ENCODE data around the gene ZNF862. TPM values are rescaled to one million over a fixed set of nuclear protein-coding genes. Genes with fewer than 3 reads are reported as not detected.

Gene ZNF862
- total and polyA plus RNA-seq, 2 donors (not counting 1 experiment from before 2014, with no cell fraction given): 24.1 to 33.0 TPM

DNA sequence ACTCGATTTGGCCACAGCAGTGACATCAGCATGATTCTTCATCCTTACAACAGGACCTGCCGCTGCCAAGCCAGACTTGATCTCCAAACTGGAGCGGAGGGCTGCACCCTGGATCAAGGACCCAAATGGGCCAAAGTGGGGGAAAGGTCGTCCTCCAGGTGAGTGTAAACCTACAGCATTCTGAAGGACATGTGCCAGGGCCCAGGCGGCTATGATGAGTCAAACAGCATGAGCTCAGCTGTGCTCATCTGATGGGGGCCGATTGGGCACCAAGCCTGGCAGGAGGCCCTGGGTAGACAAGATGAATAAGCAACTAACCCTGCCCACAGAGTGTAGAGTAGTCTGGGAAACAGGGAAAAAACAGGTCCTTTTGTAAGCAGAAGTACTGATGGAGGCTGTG is 21.2 kb downstream of the ZNF862 start:
- Histone ChIP-seq H3K4me3 (ENCODE audit: control extremely low read depth in 1 of 5, extremely low read depth in 1 of 5, insufficient read depth in 1 of 5, low read depth in 2 of 5, low read length in 4 of 5) (no peak overlapping the region), H4K20me1 (ENCODE audit: control insufficient read depth, insufficient read depth, low read length, poor library complexity, severe bottlenecking) (no peaks in the 10 kb centered on the region), H3K9ac (ENCODE audit: low read length) (no peak overlapping the region), H3K27me3 (replicated peaks in 1 of 4; ENCODE audit: control extremely low read depth in 1 of 4, control insufficient read depth in 3 of 4, insufficient read depth in 4 of 4, low read length in 3 of 4) (no peaks in the 10 kb centered on the region), H3K4me2 (replicated peaks; ENCODE audit: low read depth, low read length, poor library complexity, severe bottlenecking) (no peak overlapping the region), H3K36me3 (replicated peaks in 1 of 2; ENCODE audit: control extremely low read depth in 1 of 2, control insufficient read depth in 1 of 2, extremely low read depth in 1 of 2, insufficient read depth in 2 of 2, low read length in 1 of 2) (peaks cover 0 to 31% of the 10 kb centered on the region in 2 experiments), H3K79me2 (ENCODE audit: control insufficient read depth, insufficient read depth, low read length) (no peaks in the 10 kb centered on the region), H3K27ac (ENCODE audit: low read length in 2 of 2) (no peak overlapping the region), H3K9me3 (ENCODE audit: control extremely low read depth in 1 of 3, control insufficient read depth in 2 of 3, insufficient read depth in 1 of 3, low read length in 2 of 3) (no peaks in the 10 kb centered on the region), H3K4me1 (ENCODE audit: control insufficient read depth in 2 of 2, insufficient read depth in 2 of 2, low read length in 2 of 2) (no peaks in the 10 kb centered on the region), H2AFZ (ENCODE audit: insufficient read depth, low read depth, low read length, poor library complexity, severe bottlenecking) (no peak overlapping the region)
- ChIA-PET POLR2A (no interaction called here), CTCF (no interaction called here)
- ATAC-seq (ENCODE audit: low read depth): no peak
- no peak for DNase-seq
- Mint-ChIP-seq H3K27ac (no peak overlapping the region), H3K4me3 (no peak overlapping the region), H3K4me1 (no peaks in the 10 kb centered on the region), H3K27me3 (no peaks in the 10 kb centered on the region), H3K9me3 (ENCODE audit: insufficient read depth) (no peaks in the 10 kb centered on the region)
- no peak for TF ChIP-seq EZH2 (IDR thresholded peaks at IDR 0.05; ENCODE audit: borderline replicate concordance, insufficient read depth, low read depth, low read length, poor library complexity, severe bottlenecking)
- TF ChIP-seq, protein P1, sequence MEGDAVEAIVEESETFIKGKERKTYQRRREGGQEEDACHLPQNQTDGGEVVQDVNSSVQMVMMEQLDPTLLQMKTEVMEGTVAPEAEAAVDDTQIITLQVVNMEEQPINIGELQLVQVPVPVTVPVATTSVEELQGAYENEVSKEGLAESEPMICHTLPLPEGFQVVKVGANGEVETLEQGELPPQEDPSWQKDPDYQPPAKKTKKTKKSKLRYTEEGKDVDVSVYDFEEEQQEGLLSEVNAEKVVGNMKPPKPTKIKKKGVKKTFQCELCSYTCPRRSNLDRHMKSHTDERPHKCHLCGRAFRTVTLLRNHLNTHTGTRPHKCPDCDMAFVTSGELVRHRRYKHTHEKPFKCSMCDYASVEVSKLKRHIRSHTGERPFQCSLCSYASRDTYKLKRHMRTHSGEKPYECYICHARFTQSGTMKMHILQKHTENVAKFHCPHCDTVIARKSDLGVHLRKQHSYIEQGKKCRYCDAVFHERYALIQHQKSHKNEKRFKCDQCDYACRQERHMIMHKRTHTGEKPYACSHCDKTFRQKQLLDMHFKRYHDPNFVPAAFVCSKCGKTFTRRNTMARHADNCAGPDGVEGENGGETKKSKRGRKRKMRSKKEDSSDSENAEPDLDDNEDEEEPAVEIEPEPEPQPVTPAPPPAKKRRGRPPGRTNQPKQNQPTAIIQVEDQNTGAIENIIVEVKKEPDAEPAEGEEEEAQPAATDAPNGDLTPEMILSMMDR (IDR thresholded peaks at IDR 0.05): no peak
- WGBS (ENCODE audit: insufficient coverage): 90% methylated on average over 6 of the region's 6 CpGs
- intact Hi-C loops (cut with micrococcal nuclease): no loop called here

DNA sequence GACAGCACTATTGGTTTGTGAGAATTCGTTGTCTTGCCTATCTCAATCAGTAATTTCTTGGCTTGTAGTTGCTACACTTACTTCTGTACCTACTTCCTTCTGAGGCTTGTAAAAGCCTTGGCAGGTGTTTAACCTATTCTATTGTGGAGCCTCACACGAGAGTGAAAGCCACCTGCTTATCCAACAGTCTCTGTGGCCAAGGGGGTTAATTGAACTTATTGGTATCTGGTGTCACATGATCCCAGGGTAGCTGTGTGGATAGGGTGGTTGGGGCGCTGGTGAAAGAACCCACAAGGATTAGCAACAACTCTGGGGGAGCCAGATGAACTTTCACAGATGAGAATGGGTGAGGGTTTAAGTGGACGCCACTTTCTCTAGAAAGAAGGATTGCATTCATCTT is 21.7 kb downstream of the ZNF862 start:
- CTCF ChIA-PET: no interaction called here
- ATAC-seq (ENCODE audit: low read depth): no peak
- H2AFZ ChIP-seq (ENCODE audit: insufficient read depth, low read depth, low read length, poor library complexity, severe bottlenecking): no peak overlapping the region
- H3K9ac ChIP-seq (ENCODE audit: low read length): no peak overlapping the region
- no peaks in the 10 kb centered on the region for H3K9me3 ChIP-seq (ENCODE audit: control extremely low read depth in 1 of 3, control insufficient read depth in 2 of 3, insufficient read depth in 1 of 3, low read length in 2 of 3)
- Mint-ChIP-seq H3K9me3 (ENCODE audit: insufficient read depth) (no peaks in the 10 kb centered on the region), H3K4me3 (no peak overlapping the region), H3K4me1 (no peaks in the 10 kb centered on the region), H3K27me3 (no peaks in the 10 kb centered on the region), H3K27ac (no peak overlapping the region)
- no peaks in the 10 kb centered on the region for H3K4me1 ChIP-seq (ENCODE audit: control insufficient read depth in 2 of 2, insufficient read depth in 2 of 2, low read length in 2 of 2)
- intact Hi-C loops (cut with micrococcal nuclease): no loop called here
- POLR2A ChIA-PET: no interaction called here
- no peak for TF ChIP-seq EZH2 (IDR thresholded peaks at IDR 0.05; ENCODE audit: borderline replicate concordance, insufficient read depth, low read depth, low read length, poor library complexity, severe bottlenecking)
- TF ChIP-seq, protein P1 (IDR thresholded peaks at IDR 0.05): no peak
- WGBS (ENCODE audit: insufficient coverage): 86% methylated on average over 2 of the region's 4 CpGs
- no peak overlapping the region for H3K4me3 ChIP-seq (ENCODE audit: control extremely low read depth in 1 of 5, extremely low read depth in 1 of 5, insufficient read depth in 1 of 5, low read depth in 2 of 5, low read length in 4 of 5)
- peaks cover 0 to 32% of the 10 kb centered on the region in 2 experiments for H3K36me3 ChIP-seq (replicated peaks in 1 of 2; ENCODE audit: control extremely low read depth in 1 of 2, control insufficient read depth in 1 of 2, extremely low read depth in 1 of 2, insufficient read depth in 2 of 2, low read length in 1 of 2)
- no peaks in the 10 kb centered on the region for H3K27me3 ChIP-seq (replicated peaks in 1 of 4; ENCODE audit: control extremely low read depth in 1 of 4, control insufficient read depth in 3 of 4, insufficient read depth in 4 of 4, low read length in 3 of 4)
- no peaks in the 10 kb centered on the region for H4K20me1 ChIP-seq (ENCODE audit: control insufficient read depth, insufficient read depth, low read length, poor library complexity, severe bottlenecking)
- no peaks in the 10 kb centered on the region for H3K79me2 ChIP-seq (ENCODE audit: control insufficient read depth, insufficient read depth, low read length)
- no peak overlapping the region for H3K4me2 ChIP-seq (replicated peaks; ENCODE audit: low read depth, low read length, poor library complexity, severe bottlenecking)
- no peak for DNase-seq
- H3K27ac ChIP-seq (ENCODE audit: low read length in 2 of 2): no peak overlapping the region
